ENCODE results near the gene CAPN8.

DNA sequence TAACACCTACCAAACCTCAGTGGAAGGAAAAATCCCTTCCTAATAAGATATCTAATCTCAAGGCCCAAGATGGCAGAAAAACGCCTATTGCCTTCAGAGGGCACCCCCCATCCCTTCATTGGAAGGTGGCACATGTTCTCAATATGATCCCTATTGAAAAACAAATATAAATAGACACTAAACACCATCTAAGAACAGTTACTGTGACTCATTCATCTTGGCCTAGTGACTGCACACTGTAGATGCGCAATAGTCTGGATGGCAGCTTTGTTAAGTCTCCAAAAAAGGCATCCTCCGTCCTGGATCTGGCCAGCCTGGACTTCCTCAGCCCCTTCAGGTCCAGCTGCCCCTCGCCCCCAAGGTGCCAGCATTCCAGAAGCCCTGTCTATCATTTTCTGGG lies 121.9 kb downstream of the CAPN8 start:
- TF ChIP-seq CTCF (IDR thresholded peaks at IDR 0.05) (no peak), POLR2A (IDR thresholded peaks at IDR 0.05) (no peak)

Data from uterus (tissue), 2 donors.